Caco-2 (cell line): ENCODE measurements around the gene FGD2. TPM values are rescaled to one million over a fixed set of nuclear protein-coding genes. Genes with fewer than 3 reads are reported as not detected.

Experiments used
- BruUV-seq: library from RNA; stranded (reverse); fragments of 400-500 nt; replicated peaks from 2 replicates; lab custom pipeline; 2021; lab: Mats Ljungman, UMichigan
- CTCF ChIA-PET: fragments of 300-600 bp; sonication (Branson Sonifier 250); formaldehyde crosslinking; loops from one replicate; lab custom pipeline; 2022; ENCODE audit warnings: antibody characterized with exemption; lab: Charles Lee
- POLR2A ChIA-PET: fragments of 300-600 bp; sonication (Branson Sonifier 250); formaldehyde crosslinking; loops from one replicate; lab custom pipeline; 2022; ENCODE audit warnings: antibody characterized with exemption; lab: Charles Lee
- DNase-seq, 2 experiments: peaks; one replicate each; pipeline versions ENCODE4 v3.0.0 to v3.0.0-alpha.2; 2020 to 2022
- H3K27me3 ChIP-seq: replicated peaks from 2 replicates; pipeline ENCODE4 v1.6.0; 2011; ENCODE audit warnings: low read length; ENCODE audit not compliant: control insufficient read depth, insufficient read depth
- H3K36me3 ChIP-seq: 2 replicates; pipeline ENCODE4 v1.5.1; 2011; ENCODE audit warnings: low read length; ENCODE audit not compliant: control insufficient read depth, insufficient read depth
- H3K4me1 ChIP-seq: fragments of 250-450 bp; sonication (Bioruptor Pico); 2 replicates; pipeline ENCODE4 v1.5.1; 2020; ENCODE audit warnings: mild to moderate bottlenecking
- H3K4me3 ChIP-seq: 2 replicates; pipeline ENCODE4 v1.5.1; 2011; ENCODE audit warnings: low read depth, mild to moderate bottlenecking, control low read depth, low read length
- H3K9me3 ChIP-seq: fragments of 250-450 bp; sonication (Bioruptor Pico); 2 replicates; pipeline ENCODE4 v1.5.1; 2020; ENCODE audit warnings: mild to moderate bottlenecking, moderate library complexity
- H3K27ac Mint-ChIP-seq: one replicate; pipeline ENCODE4 v1.8.0; 2022; ENCODE audit warnings: mixed read lengths; ENCODE audit not compliant: unreplicated experiment
- H3K27me3 Mint-ChIP-seq: one replicate; pipeline ENCODE4 v1.8.0; 2022; ENCODE audit warnings: mixed read lengths; ENCODE audit not compliant: insufficient read depth, unreplicated experiment
- H3K36me3 Mint-ChIP-seq: one replicate; pipeline ENCODE4 v1.8.0; 2022; ENCODE audit warnings: mild to moderate bottlenecking, mixed read lengths; ENCODE audit not compliant: insufficient read depth, unreplicated experiment
- H3K4me1 Mint-ChIP-seq: one replicate; pipeline ENCODE4 v1.8.0; 2022; ENCODE audit warnings: low read depth, mixed read lengths; ENCODE audit not compliant: unreplicated experiment
- H3K4me3 Mint-ChIP-seq: one replicate; pipeline ENCODE4 v1.8.0; 2022; ENCODE audit warnings: mild to moderate bottlenecking, moderate library complexity, mixed read lengths; ENCODE audit not compliant: unreplicated experiment
- H3K9me3 Mint-ChIP-seq: one replicate; pipeline ENCODE4 v1.8.0; 2022; ENCODE audit warnings: mixed read lengths; ENCODE audit not compliant: unreplicated experiment
- CTCF ChIP-seq, 2 experiments: fragments of 200-600 bp in 1 of 2; IDR thresholded peaks; 1 replicate in 1 of 2; 2 replicates in 1 of 2; pipeline versions ENCODE4 v1.5.1 to v1.8.0; 2011 to 2022; ENCODE audit warnings: antibody characterized with exemption in 1 of 2, control low read depth in 1 of 2, inconsistent platforms in 1 of 2, low read depth in 1 of 2, low read length in 1 of 2, mild to moderate bottlenecking in 1 of 2, moderate library complexity in 1 of 2; ENCODE audit not compliant: insufficient read depth in 1 of 2, severe bottlenecking in 1 of 2, unreplicated experiment in 1 of 2
- intact Hi-C: fragments of 100-400 bp; cut with micrococcal nuclease; formaldehyde crosslinking; loops from one replicate; pipeline ENCODE4 v1.10.0; 2022; ENCODE audit not compliant: unreplicated experiment
- total RNA-seq: library from RNA; stranded (reverse); gene quantifications from 2 replicates; pipeline ENCODE4 v1.2.3, GENCODE V29; 2022

FGD2 gene
- total RNA-seq, 1 experiment from 2014 or later = not detected

DNA sequence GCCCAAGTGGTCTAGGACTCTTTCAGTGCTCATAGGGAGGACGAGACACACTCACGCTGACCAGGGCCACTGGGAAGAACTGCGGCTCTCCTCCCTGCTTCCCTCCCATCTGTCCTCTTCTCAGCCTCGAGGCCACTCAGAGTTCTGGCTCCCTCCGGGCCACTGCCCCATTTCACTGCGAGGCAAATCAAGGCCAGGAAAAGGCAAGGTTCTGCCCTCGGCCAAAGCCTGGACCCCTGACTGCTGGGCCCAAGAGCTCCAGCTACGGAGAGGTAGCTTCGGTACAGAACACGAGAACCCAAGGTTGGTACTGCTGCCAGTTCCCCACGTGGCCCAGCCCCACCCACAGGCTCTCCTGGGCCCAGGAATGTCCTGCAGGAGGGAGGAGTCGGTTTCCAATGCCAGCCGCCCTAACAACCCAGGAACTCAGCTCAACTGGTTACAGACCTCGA lies 36.2 kb upstream of the FGD2 start:
- no peak for TF ChIP-seq CTCF (IDR thresholded peaks at IDR 0.05; ENCODE audit: insufficient read depth in 1 of 2, low read depth in 1 of 2, low read length in 1 of 2, severe bottlenecking in 1 of 2, unreplicated experiment in 1 of 2)
- Mint-ChIP-seq H3K27me3 (no peaks in the 10 kb centered on the region), H3K9me3 (no peaks in the 10 kb centered on the region), H3K36me3 (peaks cover 46% of the 10 kb centered on the region), H3K27ac (no peak overlapping the region), H3K4me3 (no peak overlapping the region), H3K4me1 (no peaks in the 10 kb centered on the region)
- intact Hi-C loops = no loop called here
- BruUV-seq = no TSS peak
- H3K36me3 ChIP-seq = peaks cover 8% of the 10 kb centered on the region
- H3K4me3 ChIP-seq = no peak overlapping the region
- no peaks in the 10 kb centered on the region for H3K9me3 ChIP-seq
- no peaks in the 10 kb centered on the region for H3K27me3 ChIP-seq
- H3K4me1 ChIP-seq = no peaks in the 10 kb centered on the region
- CTCF ChIA-PET = no interaction called here
- DNase-seq = no peak
- POLR2A ChIA-PET = no interaction called here

DNA sequence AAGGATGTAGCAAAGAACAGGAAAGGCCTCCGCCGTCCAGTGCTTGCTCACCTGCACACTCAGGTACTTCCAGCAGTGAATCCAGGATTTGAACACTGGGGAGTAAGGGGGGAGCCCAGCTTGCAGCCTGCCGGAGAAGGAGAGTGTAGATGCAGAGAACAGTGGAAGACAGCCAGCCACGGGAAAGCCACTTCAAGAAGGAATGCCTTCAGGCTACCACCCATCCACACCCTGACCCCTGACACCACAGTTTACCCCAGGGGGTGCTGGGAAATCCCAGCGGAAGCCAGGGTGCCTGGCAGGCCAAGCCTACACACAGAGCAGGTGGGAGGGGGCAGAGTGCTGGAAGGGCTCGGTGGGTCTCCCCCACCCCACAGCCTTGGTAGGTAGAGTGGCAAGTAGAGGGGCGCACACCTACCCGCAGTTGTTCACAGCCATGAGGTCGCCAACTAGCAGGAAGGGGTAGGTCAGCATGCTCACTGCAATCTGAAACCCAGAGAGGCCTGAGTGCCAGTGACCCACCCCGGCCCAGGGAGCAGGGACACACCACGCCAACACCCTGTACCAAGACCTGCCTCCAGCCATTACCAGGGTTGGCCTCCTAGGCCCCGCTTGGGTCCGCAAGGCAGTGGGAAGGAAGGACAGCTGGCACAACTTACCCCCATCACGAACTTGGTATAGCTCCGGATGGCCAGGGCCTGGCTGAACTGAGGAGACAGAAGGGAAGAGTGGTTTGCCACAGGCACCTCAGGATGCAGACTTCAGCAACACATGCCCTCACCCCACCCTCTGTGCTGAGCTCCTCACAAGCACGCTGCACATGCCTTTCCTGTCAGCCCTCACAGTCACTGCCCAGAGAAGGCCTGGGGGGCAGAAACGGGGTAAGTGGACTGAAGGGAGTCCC lies 35.2 kb upstream of the FGD2 start:
- no peak for TF ChIP-seq CTCF (IDR thresholded peaks at IDR 0.05; ENCODE audit: insufficient read depth in 1 of 2, low read depth in 1 of 2, low read length in 1 of 2, severe bottlenecking in 1 of 2, unreplicated experiment in 1 of 2)
- intact Hi-C loops = no loop called here
- Mint-ChIP-seq H3K36me3 (peaks cover 53% of the 10 kb centered on the region), H3K27me3 (no peaks in the 10 kb centered on the region), H3K27ac (no peak overlapping the region), H3K4me3 (no peak overlapping the region), H3K9me3 (no peaks in the 10 kb centered on the region), H3K4me1 (no peaks in the 10 kb centered on the region)
- no peak for DNase-seq
- Histone ChIP-seq H3K36me3 (peaks cover 8% of the 10 kb centered on the region), H3K27me3 (no peaks in the 10 kb centered on the region), H3K4me3 (no peak overlapping the region), H3K9me3 (no peaks in the 10 kb centered on the region), H3K4me1 (no peaks in the 10 kb centered on the region)
- CTCF ChIA-PET = interaction anchor here (1.0 kb wide), 1 partner anchor 121 kb away, joined by 3 read pairs; no protein-coding TSS in a partner anchor
- no TSS peak for BruUV-seq
- POLR2A ChIA-PET = no interaction called here

- Mint-ChIP-seq H3K4me1 (no peaks in the 10 kb centered on the region), H3K9me3 (no peaks in the 10 kb centered on the region), H3K36me3 (peaks cover 59% of the 10 kb centered on the region), H3K27ac (no peak overlapping the region), H3K27me3 (no peaks in the 10 kb centered on the region), H3K4me3 (no peak overlapping the region)
- DNase-seq = no peak
- Histone ChIP-seq H3K4me3 (no peak overlapping the region), H3K9me3 (no peaks in the 10 kb centered on the region), H3K4me1 (no peaks in the 10 kb centered on the region), H3K27me3 (no peaks in the 10 kb centered on the region), H3K36me3 (peaks cover 8% of the 10 kb centered on the region)
- TF ChIP-seq CTCF (IDR thresholded peaks at IDR 0.05; ENCODE audit: insufficient read depth in 1 of 2, low read depth in 1 of 2, low read length in 1 of 2, severe bottlenecking in 1 of 2, unreplicated experiment in 1 of 2) = no peak
- POLR2A ChIA-PET = no interaction called here
- CTCF ChIA-PET = interaction anchor here (1.0 kb wide), 1 partner anchor 122 kb away, joined by 3 read pairs; no protein-coding TSS in a partner anchor
- no TSS peak for BruUV-seq
- intact Hi-C loops = no loop called here
Observed at GRCh38 chr6:36970892-36971842, 34.3 kb upstream of the FGD2 start.
